GM21619 (cell line): ENCODE data around the gene WDR91.
A peak's percentile ranks its signal among the peaks of the same experiment; 100 is the strongest.

ENCODE experiments used
- ATAC-seq: cut with Tn5 transposase; IDR thresholded peaks from one replicate; pipeline ENCODE4 v1.9.1; 2021; ENCODE audit not compliant: unreplicated experiment

The WDR91 gene

DNA sequence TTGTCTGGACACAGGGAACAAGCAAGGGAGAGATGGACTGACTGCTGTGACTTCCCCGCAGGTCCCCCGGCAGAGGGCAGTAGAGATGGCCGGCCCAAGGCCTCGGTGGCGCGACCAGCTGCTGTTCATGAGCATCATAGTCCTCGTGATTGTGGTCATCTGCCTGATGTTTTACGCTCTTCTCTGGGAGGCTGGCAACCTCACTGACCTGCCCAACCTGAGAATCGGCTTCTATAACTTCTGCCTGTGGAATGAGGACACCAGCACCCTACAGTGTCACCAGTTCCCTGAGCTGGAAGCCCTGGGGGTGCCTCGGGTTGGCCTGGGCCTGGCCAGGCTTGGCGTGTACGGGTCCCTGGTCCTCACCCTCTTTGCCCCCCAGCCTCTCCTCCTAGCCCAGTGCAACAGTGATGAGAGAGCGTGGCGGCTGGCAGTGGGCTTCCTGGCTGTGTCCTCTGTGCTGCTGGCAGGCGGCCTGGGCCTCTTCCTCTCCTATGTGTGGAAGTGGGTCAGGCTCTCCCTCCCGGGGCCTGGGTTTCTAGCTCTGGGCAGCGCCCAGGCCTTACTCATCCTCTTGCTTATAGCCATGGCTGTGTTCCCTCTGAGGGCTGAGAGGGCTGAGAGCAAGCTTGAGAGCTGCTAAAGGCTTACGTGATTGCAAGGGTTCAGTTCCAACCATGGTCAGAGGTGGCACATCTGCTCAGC lies 46.8 kb downstream of the WDR91 start:
- ATAC-seq, result no peak

DNA sequence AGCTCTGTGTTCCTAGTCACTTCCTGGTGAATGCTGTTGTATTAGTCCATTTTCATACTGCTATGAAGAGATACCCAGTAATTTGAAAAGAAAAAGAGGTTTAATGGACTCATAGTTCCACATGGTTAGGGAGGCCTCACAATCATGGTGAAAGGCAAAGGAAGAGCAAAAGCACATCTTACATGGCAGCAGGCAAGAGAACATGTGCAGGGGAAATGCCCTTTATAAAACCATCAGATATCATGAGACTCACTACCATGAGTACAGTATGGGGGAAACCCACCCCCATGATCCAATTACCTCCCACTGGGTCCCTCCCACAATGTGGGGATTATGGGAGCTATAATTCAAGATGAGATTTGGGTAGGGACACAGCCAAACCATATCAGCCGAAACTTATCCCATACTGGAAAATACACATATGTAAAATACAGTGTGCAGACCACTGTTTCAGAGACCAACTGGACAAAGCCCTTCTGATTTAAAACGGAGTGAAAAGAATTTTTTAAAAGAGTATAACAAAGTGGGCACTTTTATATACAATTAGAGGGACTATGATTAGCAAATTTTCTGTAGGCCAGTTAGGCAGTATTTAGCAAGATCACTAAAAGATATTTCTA lies 48.8 kb downstream of the WDR91 start:
- ATAC-seq, result no peak

DNA sequence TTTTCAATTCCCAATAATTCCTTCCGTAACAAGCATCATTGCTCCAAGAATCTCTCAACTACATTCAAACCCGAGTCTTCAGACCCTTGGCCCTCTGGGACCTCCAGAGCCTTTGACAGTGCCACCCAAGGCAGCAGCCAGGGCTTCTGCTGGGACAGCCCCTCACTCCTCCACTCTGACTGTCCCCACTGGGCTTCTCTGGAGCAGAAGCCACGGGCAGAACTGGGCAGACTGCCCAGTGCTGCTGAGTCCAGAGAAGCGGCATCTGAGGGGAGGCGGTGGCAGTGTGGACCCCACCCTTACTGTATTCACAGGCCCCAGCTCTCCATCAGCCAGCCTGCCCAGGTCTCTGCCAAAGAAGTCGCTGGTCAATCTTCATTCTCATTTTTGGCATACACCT lies 49.7 kb downstream of the WDR91 start:
- no peak for ATAC-seq

DNA sequence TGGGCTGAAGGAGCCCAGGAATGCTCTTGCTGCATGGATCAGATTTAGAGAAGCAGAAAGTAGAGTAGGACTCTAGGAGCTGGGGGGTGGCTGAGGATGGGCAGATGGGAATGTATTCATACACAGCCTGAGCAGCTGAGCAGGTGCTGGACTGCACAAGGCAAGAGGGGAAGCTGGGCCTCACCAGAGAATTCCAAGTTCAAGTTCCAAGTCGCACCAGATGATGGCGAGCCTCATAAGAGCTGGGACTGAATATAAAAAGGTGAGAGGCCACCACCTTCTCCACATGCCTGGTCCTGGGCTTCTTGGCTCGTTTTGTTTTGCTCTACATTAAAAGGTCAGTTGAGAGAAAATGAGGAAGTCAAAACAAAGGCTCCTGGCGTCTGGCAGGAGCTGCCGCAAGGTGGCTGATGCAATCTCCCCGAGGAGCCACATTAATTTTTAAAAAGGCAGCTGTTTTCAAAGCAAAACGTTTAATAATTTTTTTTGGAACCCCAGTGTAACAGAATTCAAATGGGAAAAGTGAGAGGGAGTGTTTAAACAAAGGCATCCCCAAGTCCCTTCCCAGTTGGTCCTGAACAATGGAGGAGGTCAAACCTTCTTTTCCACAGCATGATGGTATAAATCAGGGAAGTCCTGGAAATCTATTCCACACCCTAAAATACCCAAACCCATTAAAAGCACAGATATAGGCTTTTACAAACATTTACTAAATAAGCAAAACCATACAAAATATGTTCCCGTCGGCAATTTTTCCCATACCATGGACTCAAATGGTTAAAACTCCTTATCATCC lies 50.3 kb downstream of the WDR91 start:
- ATAC-seq, result no peak

DNA sequence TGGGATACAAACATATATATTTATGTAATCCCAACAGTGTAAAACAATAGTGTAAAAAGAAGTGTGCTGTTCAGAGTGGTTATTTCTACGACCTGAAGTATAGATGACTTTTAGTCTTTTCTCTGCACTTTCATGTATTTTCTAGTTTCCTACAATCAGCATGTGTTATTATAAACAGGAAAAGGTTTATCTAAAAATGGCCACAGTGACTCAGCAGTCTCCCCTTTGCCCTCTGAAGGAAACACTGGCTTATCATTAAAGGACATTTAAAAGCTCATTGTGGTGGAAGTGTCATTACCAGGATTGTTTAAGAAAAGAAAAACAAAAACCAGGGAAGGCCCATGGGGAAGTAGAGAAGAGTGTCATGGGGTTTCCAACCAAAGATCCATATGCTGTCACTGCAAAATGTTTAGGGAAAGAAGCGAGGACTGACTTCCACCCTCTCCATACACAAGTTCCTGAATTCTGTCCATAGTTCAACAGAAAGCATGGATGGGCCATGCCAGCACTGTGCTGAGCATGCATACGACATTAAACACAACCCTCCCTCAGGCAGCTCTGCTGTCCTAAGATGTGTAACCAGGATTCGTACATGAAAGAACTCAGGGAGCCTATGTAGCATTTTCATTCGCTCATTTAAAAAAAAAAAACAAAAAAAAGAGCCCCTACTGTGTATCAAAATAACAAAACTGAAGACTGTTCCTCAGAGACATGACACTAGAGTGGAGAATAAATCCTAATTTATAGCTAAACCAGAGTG lies 51.0 kb downstream of the WDR91 start:
- ATAC-seq, result peak; percentile 57

DNA sequence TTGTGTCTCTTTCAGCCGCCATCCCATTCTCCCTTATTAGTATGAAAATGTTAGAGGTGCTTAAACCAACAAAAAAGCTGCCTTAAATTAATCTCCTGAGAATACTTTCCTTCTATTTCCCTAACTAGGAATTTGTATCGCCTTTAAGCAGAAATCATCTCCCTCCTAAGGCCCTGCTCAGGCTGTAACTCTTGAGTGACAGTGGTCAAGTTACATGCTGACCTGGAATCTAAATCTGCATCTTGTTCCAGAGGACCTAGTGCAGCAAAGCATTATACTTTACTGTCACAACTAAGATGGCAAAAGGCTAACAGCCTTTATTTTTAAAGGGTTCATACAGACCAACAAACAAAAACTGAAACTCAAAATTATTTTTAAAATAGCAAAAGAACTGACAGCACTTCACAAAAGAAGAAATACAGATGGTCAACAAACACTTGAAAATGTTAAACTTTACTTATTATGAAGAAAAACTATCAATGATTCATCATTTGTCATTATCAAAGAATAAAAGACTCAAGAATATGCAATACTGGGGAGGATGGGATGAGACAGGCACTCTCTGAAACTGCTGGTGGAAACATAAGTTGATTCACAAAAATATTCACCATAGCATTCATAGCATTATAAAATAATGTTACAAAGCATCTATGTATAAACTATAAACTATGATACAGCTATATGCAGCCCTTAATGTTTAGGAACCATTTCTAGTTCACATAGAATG lies 51.8 kb downstream of the WDR91 start:
- no peak for ATAC-seq

DNA sequence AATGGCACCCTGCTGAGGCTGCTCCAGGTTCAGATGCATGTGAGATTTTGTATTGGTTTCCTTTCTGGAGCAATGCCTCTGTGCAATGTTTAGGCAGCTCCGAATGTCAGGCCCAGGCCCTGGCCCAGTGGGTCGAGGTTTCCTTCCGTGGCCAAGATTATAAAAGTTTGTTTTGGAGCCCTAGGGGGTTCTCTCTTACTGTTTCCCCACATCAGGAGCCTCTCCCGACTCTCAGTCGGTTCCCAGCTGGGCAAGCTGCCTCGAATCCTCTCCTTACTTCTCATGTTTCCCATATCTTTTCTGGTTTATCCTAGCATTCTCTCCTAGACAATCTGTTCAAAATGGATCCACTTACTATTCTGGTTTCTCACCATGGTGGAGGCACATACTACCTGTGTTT lies 52.5 kb downstream of the WDR91 start:
- ATAC-seq, result no peak

DNA sequence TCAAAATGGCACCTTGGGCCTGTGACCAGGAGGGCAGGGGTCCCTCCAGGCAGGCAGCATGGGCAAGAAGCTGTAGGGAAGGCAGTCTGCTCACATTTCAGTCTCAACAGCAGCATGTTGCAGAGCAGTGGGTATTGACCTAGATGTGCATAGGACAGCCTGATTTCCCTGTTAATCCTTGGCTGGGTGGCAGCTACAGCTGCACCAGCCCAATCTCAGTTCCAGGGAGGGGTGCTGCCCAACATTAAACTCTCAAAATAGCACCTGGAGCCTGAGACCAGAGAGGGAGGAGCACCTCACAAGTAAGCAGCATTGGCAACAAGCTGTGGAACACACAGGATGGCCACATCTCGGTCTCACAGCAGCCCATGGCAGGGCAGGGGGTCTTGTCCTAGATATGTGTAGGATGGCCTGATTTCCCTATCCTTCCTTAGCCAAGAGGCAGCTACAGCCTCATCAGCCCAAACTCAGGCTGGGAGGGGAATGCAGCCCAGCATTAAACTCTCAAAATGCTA lies 53.1 kb downstream of the WDR91 start:
- no peak for ATAC-seq

DNA sequence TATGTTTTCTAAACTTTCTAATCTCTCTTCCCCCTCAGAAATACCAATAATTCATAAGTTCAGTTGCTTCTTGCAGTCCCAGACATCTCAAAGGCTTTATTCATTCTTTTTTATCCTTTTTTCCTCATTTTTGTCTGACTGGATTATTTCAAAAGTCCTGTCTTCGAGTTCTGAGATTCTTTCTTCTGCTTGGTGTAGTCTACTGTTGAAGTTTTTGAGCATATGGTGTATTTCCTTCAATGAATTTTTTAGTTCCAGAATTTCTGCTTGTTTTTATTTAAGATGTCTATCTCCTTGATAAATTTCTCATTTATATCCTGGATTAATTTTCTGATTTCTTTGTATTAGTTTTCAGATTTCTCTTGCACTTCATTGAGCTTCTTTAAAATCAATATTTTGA lies 55.0 kb downstream of the WDR91 start:
- no peak for ATAC-seq

DNA sequence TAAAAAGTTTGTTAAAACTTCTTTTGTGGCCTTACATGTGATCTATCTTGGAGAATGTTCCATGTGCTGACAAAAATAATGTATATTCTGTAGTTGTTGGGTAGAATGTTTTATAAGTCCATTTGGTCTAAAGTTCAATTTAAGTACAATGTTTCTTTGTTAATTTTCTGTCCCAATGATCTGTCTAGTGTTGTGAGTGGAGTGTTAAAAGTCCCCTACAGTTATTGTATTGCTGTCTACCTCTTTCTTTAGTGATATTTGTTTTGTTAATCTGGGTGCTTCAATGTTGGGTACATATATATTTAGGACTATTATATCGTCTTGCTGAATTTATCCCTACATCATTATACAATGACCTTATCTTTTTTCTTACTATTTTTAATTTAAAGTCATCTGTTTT lies 56.6 kb downstream of the WDR91 start:
- no peak for ATAC-seq

DNA sequence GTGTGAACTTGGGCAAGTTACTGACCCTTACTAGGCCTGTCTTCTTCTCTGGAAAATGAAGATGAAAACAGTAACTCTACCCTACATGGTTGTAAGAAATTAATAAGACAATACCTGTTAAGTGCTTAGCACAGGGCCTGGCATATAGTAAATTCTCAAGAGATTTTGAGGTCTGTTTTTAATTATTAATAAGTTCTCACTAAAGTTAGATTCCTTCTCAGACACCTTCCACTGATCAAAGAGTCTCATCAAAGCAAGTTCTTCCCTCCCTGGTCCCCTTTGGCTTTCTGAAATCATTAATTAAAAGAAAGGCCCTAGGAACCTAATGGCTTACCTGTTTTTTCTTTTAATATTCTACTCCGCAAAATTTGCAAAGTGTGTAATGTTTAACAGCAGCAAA lies 58.9 kb downstream of the WDR91 start:
- no peak for ATAC-seq

DNA sequence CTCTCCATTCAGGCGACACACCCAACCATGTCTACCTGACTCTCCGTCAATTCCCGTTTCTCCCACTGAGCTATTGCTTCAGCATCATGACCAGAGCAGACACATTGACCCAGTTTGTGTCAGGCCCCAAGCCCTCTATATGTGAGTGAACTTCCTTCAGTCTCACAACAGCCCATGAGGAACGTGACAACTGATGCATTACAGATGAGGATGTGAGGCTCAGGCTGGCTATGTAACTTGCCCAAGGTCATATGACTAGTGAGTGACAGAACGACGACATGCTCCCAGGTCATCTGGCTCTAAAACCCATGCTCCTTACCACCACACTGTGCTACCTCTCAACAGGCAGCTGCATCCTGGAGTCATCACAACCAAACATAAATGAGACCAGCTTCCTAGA lies 59.8 kb downstream of the WDR91 start:
- no peak for ATAC-seq

DNA sequence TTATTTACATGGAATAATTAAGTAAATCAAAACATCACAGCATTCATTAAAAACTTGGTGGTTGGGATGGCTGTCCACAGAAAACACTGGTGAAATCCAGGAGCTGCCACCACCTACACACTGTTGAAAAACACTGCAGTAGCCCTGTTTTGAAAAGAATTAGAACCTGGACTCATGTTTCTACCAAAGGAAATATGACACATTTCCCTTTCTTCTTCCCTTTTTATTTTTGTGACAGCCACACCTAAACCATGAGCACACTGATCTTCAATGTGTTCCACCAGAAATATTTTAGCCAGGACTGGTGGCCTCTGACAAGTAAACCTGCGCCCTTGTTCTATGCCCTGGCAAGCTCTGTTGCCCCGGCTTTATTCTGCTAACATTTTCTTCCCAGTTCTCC lies 60.2 kb downstream of the WDR91 start:
- no peak for ATAC-seq

DNA sequence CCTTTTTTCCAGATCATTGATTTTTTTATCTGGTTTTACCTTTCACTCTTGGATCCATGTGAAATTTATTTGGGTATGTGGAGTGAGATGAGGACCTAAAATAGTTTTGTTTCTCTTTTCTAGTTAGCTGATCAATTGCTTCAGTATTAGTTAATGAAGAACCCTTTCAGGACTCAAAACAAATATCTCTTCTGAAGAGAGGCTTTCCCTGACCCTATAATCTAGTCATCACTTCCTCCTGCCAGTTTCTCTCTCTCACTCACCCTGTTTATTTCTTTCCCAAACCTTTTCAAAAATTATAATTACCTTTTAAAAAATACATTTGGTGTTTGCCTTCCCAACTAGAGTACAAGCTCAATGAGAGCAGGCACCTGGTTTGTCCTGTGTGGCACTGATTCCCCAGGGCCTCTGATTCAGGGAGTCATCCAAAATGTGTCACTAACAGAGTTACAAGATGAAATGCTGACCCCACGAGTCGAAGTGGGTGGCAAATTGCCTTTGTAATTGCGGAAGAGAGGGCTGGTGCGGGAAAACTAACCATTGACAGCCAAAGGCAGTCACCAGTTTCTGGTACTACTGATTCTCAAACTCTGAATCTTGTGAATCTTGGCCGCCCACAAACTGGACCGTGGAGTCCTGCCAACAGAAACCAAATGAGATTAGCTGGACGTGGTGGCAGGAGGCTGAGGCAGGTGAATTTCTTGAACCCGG lies 61.1 kb downstream of the WDR91 start:
- ATAC-seq, result no peak

DNA sequence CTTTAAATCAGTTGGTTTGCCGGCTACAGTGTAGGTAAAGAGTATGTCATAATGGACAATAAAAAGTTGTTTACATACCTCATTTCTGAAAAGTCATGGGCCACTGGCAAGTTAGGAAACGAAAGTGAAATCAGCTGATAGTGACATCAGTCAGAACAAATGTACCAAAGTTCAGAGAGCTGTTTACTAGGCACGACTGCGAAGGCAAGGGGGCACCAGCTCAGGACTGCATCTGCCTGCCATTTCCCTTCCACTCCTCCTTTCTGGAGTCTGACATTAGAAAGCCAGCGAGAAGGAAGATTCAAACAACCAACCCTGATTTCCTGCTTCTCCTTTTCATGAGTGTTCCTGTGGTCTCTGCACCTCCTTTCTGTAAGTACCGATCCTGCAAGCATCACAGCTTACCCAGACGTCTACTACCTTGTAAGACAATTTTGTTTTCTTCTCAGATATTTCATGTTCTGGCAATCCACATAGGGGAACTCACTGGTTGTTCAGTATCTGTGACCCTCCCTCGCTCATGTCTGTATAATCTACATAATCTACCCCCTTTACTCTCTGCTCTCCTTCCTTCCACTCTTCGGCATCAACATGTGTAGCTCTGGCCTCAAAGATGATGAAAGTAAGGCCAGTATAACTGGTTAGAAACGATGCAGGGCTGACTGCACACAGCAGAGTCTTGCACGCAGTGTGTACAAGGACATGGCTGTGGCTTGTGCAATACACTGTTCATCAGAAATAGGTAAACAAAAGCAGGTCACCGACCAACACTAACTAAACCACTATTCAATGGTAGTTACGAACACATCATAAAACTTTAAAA lies 63.2 kb downstream of the WDR91 start, which contains the start of gene TMEM140:
TSS of gene TMEM140 (plus strand) at position 174 of the 823 bp plus-strand sequence. CDS start 16,370 bp downstream, outside the sequence.
- peak; percentile 67 for ATAC-seq

DNA sequence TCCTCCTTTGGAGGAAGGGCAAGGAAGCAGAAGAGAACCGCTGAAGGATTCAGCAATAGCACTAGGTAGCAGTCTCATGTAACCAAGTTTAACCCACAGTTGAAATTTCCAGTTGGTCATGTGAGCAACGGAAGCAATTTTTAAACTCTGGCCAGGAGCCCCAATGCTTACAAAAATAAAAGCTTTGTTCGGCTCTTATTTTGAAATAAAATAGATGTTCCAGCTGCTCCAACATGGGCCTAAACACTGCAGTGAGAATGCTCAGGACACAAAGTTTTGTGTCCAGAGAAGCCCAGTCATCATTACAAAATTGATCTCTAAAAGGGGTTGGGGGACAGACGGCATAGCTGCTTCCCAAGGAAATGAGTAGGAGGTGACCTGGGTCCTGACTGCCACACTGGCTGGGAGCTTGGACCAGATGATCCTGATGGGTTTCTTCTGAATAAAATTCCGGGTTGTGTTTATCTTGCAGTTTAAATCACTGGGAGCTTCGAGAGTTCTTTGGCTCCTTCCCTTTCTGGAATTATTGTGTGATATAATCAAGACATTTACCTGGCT lies 63.9 kb downstream of the WDR91 start:
- no peak for ATAC-seq

DNA sequence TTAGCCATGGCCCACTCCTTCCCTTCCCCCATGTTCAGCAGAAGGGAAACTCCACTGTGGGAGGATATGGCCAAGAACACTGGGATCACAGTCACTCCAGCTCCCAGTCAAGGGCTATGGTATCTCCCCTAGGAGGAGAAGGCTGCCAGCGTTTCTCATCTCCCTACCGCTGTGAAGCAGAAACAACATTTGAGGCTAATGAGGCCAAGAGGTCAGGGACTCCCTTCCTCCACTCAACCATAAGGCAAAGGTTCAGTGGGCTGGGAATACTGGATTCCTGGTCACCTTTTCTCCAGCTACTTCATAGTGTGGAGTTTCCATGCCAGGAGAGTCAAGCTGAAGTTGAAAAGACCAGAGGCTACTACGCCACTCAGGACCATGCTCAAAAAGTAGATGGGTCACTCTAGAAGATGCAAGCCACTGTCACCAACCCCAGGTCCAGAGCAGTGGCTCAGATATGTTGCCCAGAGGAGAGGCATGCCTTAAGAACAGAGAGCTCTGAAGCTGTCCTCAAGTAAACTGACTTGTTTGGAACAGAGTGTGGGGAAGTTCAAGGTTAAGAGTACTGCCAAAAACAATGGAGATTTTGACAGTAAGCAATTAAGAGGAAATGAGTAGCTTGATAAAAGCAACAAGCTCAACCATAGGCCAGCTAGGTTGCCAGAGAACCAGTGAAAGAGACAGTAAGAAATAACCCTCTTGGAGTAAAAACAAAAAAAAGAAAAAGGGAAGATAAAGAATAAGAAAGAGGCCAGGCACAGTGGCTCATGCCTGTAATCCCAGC lies 67.2 kb downstream of the WDR91 start:
- no peak for ATAC-seq
